Left ventricle myocardium inferior (tissue), 1 donor: ENCODE data around the gene PCLO. TPM values are rescaled to one million over a fixed set of nuclear protein-coding genes. Genes with fewer than 3 reads are reported as not detected.
A peak's percentile ranks its signal among the peaks of the same experiment; 100 is the strongest.

Experiments
- DNase-seq: peaks from one replicate; pipeline ENCODE4 v3.0.0-alpha.2; 2020
- H3K27ac ChIP-seq: fragments of 200-600 bp; replicated peaks from 2 replicates; pipeline ENCODE4 v1.8.0; 2021
- H3K27me3 ChIP-seq: fragments of 200-600 bp; 2 replicates; pipeline ENCODE4 v1.8.0; 2021; ENCODE audit warnings: low read depth
- H3K36me3 ChIP-seq: fragments of 200-600 bp; 2 replicates; pipeline ENCODE4 v1.8.0; 2021
- H3K4me1 ChIP-seq: fragments of 200-600 bp; 2 replicates; pipeline ENCODE4 v1.8.0; 2021
- H3K4me3 ChIP-seq: fragments of 200-600 bp; 2 replicates; pipeline ENCODE4 v1.8.0; 2021; ENCODE audit warnings: mild to moderate bottlenecking, moderate library complexity
- H3K9me3 ChIP-seq: fragments of 200-600 bp; replicated peaks from 2 replicates; pipeline ENCODE4 v1.8.0; 2021
- intact Hi-C: fragments of 100-400 bp; cut with micrococcal nuclease; formaldehyde crosslinking; loops from one replicate; pipeline ENCODE4 v1.11.0; 2022
- total RNA-seq: library from RNA; stranded (reverse); fragmentation: NEBNext Ultra II Directional; extraction: Animal tissue kit (Norgen Biotek cat#: 25700); gene quantifications from one replicate; pipeline ENCODE4 v1.2.1, GENCODE V29; 2021
- TF ChIP-seq, protein P1 (sequence below): fragments of 200-600 bp; IDR thresholded peaks from 2 replicates; pipeline ENCODE4 v1.8.0; 2021; ENCODE audit warnings: antibody characterized with exemption, mild to moderate bottlenecking, borderline replicate concordance
- donor health status: DM: no; HTN: yes; CAD: no; lungs with severe emphysema.

The PCLO gene
- total RNA-seq, 1 donor from 2014 or later, result 4.2 TPM

GRCh38 chr7:82741493-82741892 is 421.2 kb downstream of the PCLO start:
- Histone ChIP-seq H3K36me3 (no peaks in the 10 kb centered on the region), H3K4me1 (no peaks in the 10 kb centered on the region), H3K27ac (no peak overlapping the region), H3K9me3 (no peaks in the 10 kb centered on the region), H3K4me3 (no peak overlapping the region), H3K27me3 (no peaks in the 10 kb centered on the region)
- DNase-seq, result no peak
- intact Hi-C loops, result no loop called here
- TF ChIP-seq, protein P1, sequence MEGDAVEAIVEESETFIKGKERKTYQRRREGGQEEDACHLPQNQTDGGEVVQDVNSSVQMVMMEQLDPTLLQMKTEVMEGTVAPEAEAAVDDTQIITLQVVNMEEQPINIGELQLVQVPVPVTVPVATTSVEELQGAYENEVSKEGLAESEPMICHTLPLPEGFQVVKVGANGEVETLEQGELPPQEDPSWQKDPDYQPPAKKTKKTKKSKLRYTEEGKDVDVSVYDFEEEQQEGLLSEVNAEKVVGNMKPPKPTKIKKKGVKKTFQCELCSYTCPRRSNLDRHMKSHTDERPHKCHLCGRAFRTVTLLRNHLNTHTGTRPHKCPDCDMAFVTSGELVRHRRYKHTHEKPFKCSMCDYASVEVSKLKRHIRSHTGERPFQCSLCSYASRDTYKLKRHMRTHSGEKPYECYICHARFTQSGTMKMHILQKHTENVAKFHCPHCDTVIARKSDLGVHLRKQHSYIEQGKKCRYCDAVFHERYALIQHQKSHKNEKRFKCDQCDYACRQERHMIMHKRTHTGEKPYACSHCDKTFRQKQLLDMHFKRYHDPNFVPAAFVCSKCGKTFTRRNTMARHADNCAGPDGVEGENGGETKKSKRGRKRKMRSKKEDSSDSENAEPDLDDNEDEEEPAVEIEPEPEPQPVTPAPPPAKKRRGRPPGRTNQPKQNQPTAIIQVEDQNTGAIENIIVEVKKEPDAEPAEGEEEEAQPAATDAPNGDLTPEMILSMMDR, result no peak

DNA sequence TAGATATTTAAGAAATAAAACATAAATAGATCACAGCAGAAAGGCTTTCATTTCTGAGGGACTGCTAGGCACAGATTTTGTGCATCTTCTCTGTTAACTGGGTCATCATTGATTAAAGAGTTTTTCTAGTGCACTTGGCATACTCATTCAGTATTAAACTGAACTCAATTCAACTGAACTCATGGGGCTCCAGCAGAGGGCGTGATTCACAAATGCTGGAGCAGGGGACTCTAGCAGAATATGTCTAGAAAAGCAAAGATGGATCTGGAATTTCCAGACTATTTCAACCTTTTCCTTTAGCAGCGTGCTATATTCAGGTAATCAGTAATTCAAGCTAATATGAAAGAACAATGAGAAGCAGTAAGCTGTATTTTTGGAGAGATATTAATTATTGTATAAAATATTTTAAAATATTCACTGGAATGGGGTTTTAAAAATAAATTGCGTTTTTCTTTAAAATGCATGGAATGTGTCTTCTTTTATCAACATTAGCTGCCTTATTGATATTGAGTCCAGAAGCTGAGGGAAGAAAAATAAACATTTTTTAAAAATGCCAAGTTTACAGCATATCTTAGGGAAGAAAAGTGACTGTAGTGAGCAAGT is 422.3 kb downstream of the PCLO start:
- Histone ChIP-seq H3K36me3 (no peaks in the 10 kb centered on the region), H3K27me3 (no peaks in the 10 kb centered on the region), H3K27ac (no peak overlapping the region), H3K9me3 (no peaks in the 10 kb centered on the region), H3K4me3 (no peak overlapping the region), H3K4me1 (no peaks in the 10 kb centered on the region)
- no peak for DNase-seq
- TF ChIP-seq, protein P1, result peak; percentile 55
- intact Hi-C loops, result no loop called here

GRCh38 chr7:82736633-82737032 is 426.1 kb downstream of the PCLO start:
- H3K36me3 ChIP-seq, result no peaks in the 10 kb centered on the region
- no peaks in the 10 kb centered on the region for H3K9me3 ChIP-seq
- H3K27ac ChIP-seq, result no peak overlapping the region
- TF ChIP-seq, protein P1, result no peak
- no peak for DNase-seq
- H3K27me3 ChIP-seq, result no peaks in the 10 kb centered on the region
- intact Hi-C loops, result no loop called here
- H3K4me3 ChIP-seq, result no peak overlapping the region
- H3K4me1 ChIP-seq, result no peaks in the 10 kb centered on the region

- Histone ChIP-seq H3K4me1 (no peaks in the 10 kb centered on the region), H3K27me3 (no peaks in the 10 kb centered on the region), H3K27ac (no peak overlapping the region), H3K9me3 (no peaks in the 10 kb centered on the region), H3K36me3 (no peaks in the 10 kb centered on the region), H3K4me3 (no peak overlapping the region)
- TF ChIP-seq, protein P1, result no peak
- DNase-seq, result no peak
- intact Hi-C loops, result no loop called here
Observed at GRCh38 chr7:82732677-82733076, 430.0 kb downstream of the PCLO start.

- Histone ChIP-seq H3K36me3 (no peaks in the 10 kb centered on the region), H3K27ac (no peak overlapping the region), H3K4me1 (no peaks in the 10 kb centered on the region), H3K4me3 (no peak overlapping the region), H3K9me3 (no peaks in the 10 kb centered on the region), H3K27me3 (no peaks in the 10 kb centered on the region)
- DNase-seq, result no peak
- TF ChIP-seq, protein P1, result peak; percentile 64
- intact Hi-C loops, result loop anchor here (10.0 kb wide), 1 partner anchor 1235 kb away; no protein-coding TSS in a partner anchor
Observed at GRCh38 chr7:82729172-82730030, 433.3 kb downstream of the PCLO start.
